Measurements from ENCODE around the gene TYK2. TPM values are rescaled to one million over a fixed set of nuclear protein-coding genes. Genes with fewer than 3 reads are reported as not detected.

TYK2 gene
- total RNA-seq, 1 experiment from 2014 or later: 108 TPM

GRCh38 chr19:10420444-10421239 is 40.3 kb upstream of the TYK2 start, which contains the start of gene PDE4A:
PDE4A (plus strand) TSS chr19:10420538; CDS start chr19:10420765, 227 bp downstream.
- Histone ChIP-seq H3K4me3 (ENCODE audit: low read length) (peak within 1 kb of the TSS; percentile 62), H4K20me1 (ENCODE audit: insufficient read depth, low read depth, low read length) (no peaks in the 10 kb centered on the region), H3K36me3 (ENCODE audit: insufficient read depth, low read length) (no peaks in the 10 kb centered on the region), H3K27ac (ENCODE audit: low read length) (no peak within 1 kb of the TSS), H3K27me3 (ENCODE audit: low read length) (no peaks in the 10 kb centered on the region; the same call in 1 of the 2 replicates), H2AFZ (ENCODE audit: low read length) (peak within 1 kb of the TSS; percentile 96; the same call in 1 of the 2 replicates), H3K9me3 (ENCODE audit: low read length) (no peaks in the 10 kb centered on the region), H3K9ac (ENCODE audit: low read length) (peak within 1 kb of the TSS; percentile 66), H3K9me2 (replicated peaks; ENCODE audit: insufficient read depth, low read length) (no peaks in the 10 kb centered on the region), H3K79me2 (ENCODE audit: low read length) (no peaks in the 10 kb centered on the region), H3K4me1 (ENCODE audit: low read length) (peaks cover 47% of the 10 kb centered on the region), H3K4me2 (ENCODE audit: low read depth, low read length, poor library complexity, severe bottlenecking) (peak within 1 kb of the TSS; percentile 79)
- DNase-seq: peak; percentile 69

GRCh38 chr19:10419646-10420443 is 39.5 kb upstream of the TYK2 start:
- Histone ChIP-seq H2AFZ (ENCODE audit: low read length) (peak overlapping the region; percentile 96; the same call in 1 of the 2 replicates), H3K27ac (ENCODE audit: low read length) (no peak overlapping the region), H3K79me2 (ENCODE audit: low read length) (no peaks in the 10 kb centered on the region), H3K4me3 (ENCODE audit: low read length) (peak overlapping the region; percentile 62), H3K36me3 (ENCODE audit: insufficient read depth, low read length) (no peaks in the 10 kb centered on the region), H3K9me2 (replicated peaks; ENCODE audit: insufficient read depth, low read length) (no peaks in the 10 kb centered on the region), H3K4me2 (ENCODE audit: low read depth, low read length, poor library complexity, severe bottlenecking) (peak overlapping the region; percentile 79), H3K27me3 (ENCODE audit: low read length) (no peaks in the 10 kb centered on the region; the same call in 1 of the 2 replicates), H3K4me1 (ENCODE audit: low read length) (peaks cover 41% of the 10 kb centered on the region), H3K9me3 (ENCODE audit: low read length) (no peaks in the 10 kb centered on the region), H3K9ac (ENCODE audit: low read length) (peak overlapping the region; percentile 66), H4K20me1 (ENCODE audit: insufficient read depth, low read depth, low read length) (no peaks in the 10 kb centered on the region)
- DNase-seq: peak; percentile 86

GRCh38 chr19:10419200-10419645 is 38.9 kb upstream of the TYK2 start:
- Histone ChIP-seq H3K4me1 (ENCODE audit: low read length) (peaks cover 35% of the 10 kb centered on the region), H3K27me3 (ENCODE audit: low read length) (no peaks in the 10 kb centered on the region; the same call in 1 of the 2 replicates), H4K20me1 (ENCODE audit: insufficient read depth, low read depth, low read length) (no peaks in the 10 kb centered on the region), H2AFZ (ENCODE audit: low read length) (peak overlapping the region; percentile 96; the same call in 1 of the 2 replicates), H3K36me3 (ENCODE audit: insufficient read depth, low read length) (no peaks in the 10 kb centered on the region), H3K9me2 (replicated peaks; ENCODE audit: insufficient read depth, low read length) (no peaks in the 10 kb centered on the region), H3K9me3 (ENCODE audit: low read length) (no peaks in the 10 kb centered on the region), H3K4me2 (ENCODE audit: low read depth, low read length, poor library complexity, severe bottlenecking) (peak overlapping the region; percentile 79), H3K4me3 (ENCODE audit: low read length) (peak overlapping the region; percentile 62), H3K9ac (ENCODE audit: low read length) (peak overlapping the region; percentile 66), H3K79me2 (ENCODE audit: low read length) (no peaks in the 10 kb centered on the region), H3K27ac (ENCODE audit: low read length) (no peak overlapping the region)
- DNase-seq: peak; percentile 65

GRCh38 chr19:10418485-10419199 is 38.3 kb upstream of the TYK2 start:
- no peaks in the 10 kb centered on the region for H3K9me2 ChIP-seq (replicated peaks; ENCODE audit: insufficient read depth, low read length)
- H3K79me2 ChIP-seq (ENCODE audit: low read length): no peaks in the 10 kb centered on the region
- H3K36me3 ChIP-seq (ENCODE audit: insufficient read depth, low read length): no peaks in the 10 kb centered on the region
- no peaks in the 10 kb centered on the region for H4K20me1 ChIP-seq (ENCODE audit: insufficient read depth, low read depth, low read length)
- peak overlapping the region; percentile 79 for H3K4me2 ChIP-seq (ENCODE audit: low read depth, low read length, poor library complexity, severe bottlenecking)
- H3K4me1 ChIP-seq (ENCODE audit: low read length): peaks cover 30% of the 10 kb centered on the region
- H3K27me3 ChIP-seq (ENCODE audit: low read length): no peaks in the 10 kb centered on the region; the same call in 1 of the 2 replicates
- H3K9me3 ChIP-seq (ENCODE audit: low read length): no peaks in the 10 kb centered on the region
- no peak for DNase-seq
- peak overlapping the region; percentile 62 for H3K4me3 ChIP-seq (ENCODE audit: low read length)
- peak overlapping the region; percentile 66 for H3K9ac ChIP-seq (ENCODE audit: low read length)
- no peak overlapping the region for H3K27ac ChIP-seq (ENCODE audit: low read length)
- H2AFZ ChIP-seq (ENCODE audit: low read length): no peak overlapping the region

- no peak overlapping the region for H3K4me2 ChIP-seq (ENCODE audit: low read depth, low read length, poor library complexity, severe bottlenecking)
- no peaks in the 10 kb centered on the region for H3K36me3 ChIP-seq (ENCODE audit: insufficient read depth, low read length)
- no peaks in the 10 kb centered on the region for H4K20me1 ChIP-seq (ENCODE audit: insufficient read depth, low read depth, low read length)
- no peak overlapping the region for H3K4me3 ChIP-seq (ENCODE audit: low read length)
- H3K79me2 ChIP-seq (ENCODE audit: low read length): no peaks in the 10 kb centered on the region
- H3K9me3 ChIP-seq (ENCODE audit: low read length): no peaks in the 10 kb centered on the region
- peaks cover 30% of the 10 kb centered on the region for H3K4me1 ChIP-seq (ENCODE audit: low read length)
- no peak for DNase-seq
- H3K27ac ChIP-seq (ENCODE audit: low read length): no peak overlapping the region
- H2AFZ ChIP-seq (ENCODE audit: low read length): no peak overlapping the region
- H3K9me2 ChIP-seq (replicated peaks; ENCODE audit: insufficient read depth, low read length): no peaks in the 10 kb centered on the region
- H3K9ac ChIP-seq (ENCODE audit: low read length): no peak overlapping the region
- H3K27me3 ChIP-seq (ENCODE audit: low read length): no peaks in the 10 kb centered on the region; the same call in 1 of the 2 replicates
Measured at GRCh38 chr19:10418235-10418484, 37.8 kb upstream of the TYK2 start.

- H3K9me2 ChIP-seq (replicated peaks; ENCODE audit: insufficient read depth, low read length): no peaks in the 10 kb centered on the region
- H3K9me3 ChIP-seq (ENCODE audit: low read length): no peaks in the 10 kb centered on the region
- no peak overlapping the region for H3K9ac ChIP-seq (ENCODE audit: low read length)
- H3K27me3 ChIP-seq (ENCODE audit: low read length): no peaks in the 10 kb centered on the region; the same call in 1 of the 2 replicates
- H3K79me2 ChIP-seq (ENCODE audit: low read length): no peaks in the 10 kb centered on the region
- H4K20me1 ChIP-seq (ENCODE audit: insufficient read depth, low read depth, low read length): no peaks in the 10 kb centered on the region
- peak; percentile 55 for DNase-seq
- no peak overlapping the region for H3K4me3 ChIP-seq (ENCODE audit: low read length)
- H3K36me3 ChIP-seq (ENCODE audit: insufficient read depth, low read length): no peaks in the 10 kb centered on the region
- peaks cover 30% of the 10 kb centered on the region for H3K4me1 ChIP-seq (ENCODE audit: low read length)
- H2AFZ ChIP-seq (ENCODE audit: low read length): no peak overlapping the region
- H3K27ac ChIP-seq (ENCODE audit: low read length): no peak overlapping the region
- H3K4me2 ChIP-seq (ENCODE audit: low read depth, low read length, poor library complexity, severe bottlenecking): no peak overlapping the region
Measured at GRCh38 chr19:10417541-10418234, 37.3 kb upstream of the TYK2 start.

GRCh38 chr19:10416380-10417257 is 36.2 kb upstream of the TYK2 start:
- H2AFZ ChIP-seq (ENCODE audit: low read length): no peak overlapping the region
- H3K27me3 ChIP-seq (ENCODE audit: low read length): no peaks in the 10 kb centered on the region
- no peaks in the 10 kb centered on the region for H3K9me3 ChIP-seq (ENCODE audit: low read length)
- peaks cover 36% of the 10 kb centered on the region for H3K4me1 ChIP-seq (ENCODE audit: low read length)
- peak overlapping the region; percentile 41; the same call in 1 of the 2 replicates for H3K9ac ChIP-seq (ENCODE audit: low read length)
- peak; percentile 94 for DNase-seq
- H4K20me1 ChIP-seq (ENCODE audit: insufficient read depth, low read depth, low read length): no peaks in the 10 kb centered on the region
- H3K4me2 ChIP-seq (ENCODE audit: low read depth, low read length, poor library complexity, severe bottlenecking): peak overlapping the region; percentile 44
- no peaks in the 10 kb centered on the region for H3K79me2 ChIP-seq (ENCODE audit: low read length)
- H3K36me3 ChIP-seq (ENCODE audit: insufficient read depth, low read length): no peaks in the 10 kb centered on the region
- peak overlapping the region; percentile 45; the same call in 1 of the 2 replicates for H3K4me3 ChIP-seq (ENCODE audit: low read length)
- no peak overlapping the region for H3K27ac ChIP-seq (ENCODE audit: low read length)
- no peaks in the 10 kb centered on the region for H3K9me2 ChIP-seq (replicated peaks; ENCODE audit: insufficient read depth, low read length)
